Loucy (cell line): Measurements from ENCODE around the gene CAP2.

Experiments
- H2AFZ ChIP-seq: fragments of 200-600 bp; sonication (generic); 2 replicates; pipeline ENCODE4 v1.6.0; 2016; ENCODE audit warnings: antibody characterized with exemption, mild to moderate bottlenecking, low read length, moderate library complexity
- H3F3A ChIP-seq: fragments of 200-600 bp; 2 replicates; pipeline ENCODE4 v1.6.0; 2016; ENCODE audit warnings: antibody characterized with exemption, low read depth, mild to moderate bottlenecking
- H3K27me3 ChIP-seq: fragments of 200-600 bp; sonication (generic); 2 replicates; pipeline ENCODE4 v1.6.1; 2014; ENCODE audit warnings: low read length, mild to moderate bottlenecking; ENCODE audit not compliant: insufficient read depth, poor library complexity, severe bottlenecking
- H3K36me3 ChIP-seq: fragments of 200-600 bp; sonication (generic); 2 replicates; pipeline ENCODE4 v1.6.1; 2016; ENCODE audit warnings: low read length; ENCODE audit not compliant: insufficient read depth
- H3K4me1 ChIP-seq: fragments of 200-600 bp; sonication (generic); 2 replicates; pipeline ENCODE4 v1.5.1; 2014; ENCODE audit warnings: low read length, mild to moderate bottlenecking; ENCODE audit not compliant: insufficient read depth, poor library complexity, severe bottlenecking
- H3K4me2 ChIP-seq: fragments of 200-600 bp; sonication (generic); 2 replicates; pipeline ENCODE4 v1.6.0; 2014; ENCODE audit warnings: antibody characterized with exemption, low read length, low read depth, mild to moderate bottlenecking; ENCODE audit not compliant: poor library complexity, severe bottlenecking
- H3K4me3 ChIP-seq: fragments of 200-600 bp; sonication (generic); 2 replicates; pipeline ENCODE4 v1.5.1; 2014; ENCODE audit warnings: low read length, mild to moderate bottlenecking, mixed read lengths; ENCODE audit not compliant: poor library complexity, severe bottlenecking
- H3K79me2 ChIP-seq: fragments of 200-600 bp; sonication (generic); 2 replicates; pipeline ENCODE4 v1.6.1; 2014; ENCODE audit warnings: low read length; ENCODE audit not compliant: insufficient read depth
- H3K9ac ChIP-seq: fragments of 200-600 bp; sonication (generic); 2 replicates; pipeline ENCODE4 v1.6.0; 2014; ENCODE audit warnings: mild to moderate bottlenecking, low read depth, low read length, moderate library complexity; ENCODE audit not compliant: poor library complexity, severe bottlenecking
- H3K9me2 ChIP-seq: fragments of 200-600 bp; sonication (generic); replicated peaks from 2 replicates; pipeline ENCODE4 v1.6.1; 2016; ENCODE audit warnings: low read depth, low read length, mixed read lengths
- H3K9me3 ChIP-seq: fragments of 200-600 bp; sonication (generic); 2 replicates; pipeline ENCODE4 v1.6.1; 2014; ENCODE audit warnings: mild to moderate bottlenecking, antibody characterized with exemption, low read length, low read depth; ENCODE audit not compliant: insufficient read depth
- H4K20me1 ChIP-seq: fragments of 200-600 bp; sonication (generic); 2 replicates; pipeline ENCODE4 v1.6.0; 2014; ENCODE audit warnings: antibody characterized with exemption, low read length, mild to moderate bottlenecking; ENCODE audit not compliant: insufficient read depth, poor library complexity, severe bottlenecking
- EZH2phosphoT487 ChIP-seq: fragments of 200-600 bp; IDR thresholded peaks from 2 replicates; pipeline ENCODE4 v1.6.1; 2018; ENCODE audit warnings: antibody characterized with exemption, mild to moderate bottlenecking, moderate library complexity, borderline replicate concordance
- TF ChIP-seq, protein P1 (sequence below): fragments of 200-600 bp; sonication (generic); conservative IDR thresholded peaks from 2 replicates; pipeline ENCODE4 v1.5.1; 2014; ENCODE audit warnings: mild to moderate bottlenecking, antibody characterized with exemption, low read length

The CAP2 gene, protein sequence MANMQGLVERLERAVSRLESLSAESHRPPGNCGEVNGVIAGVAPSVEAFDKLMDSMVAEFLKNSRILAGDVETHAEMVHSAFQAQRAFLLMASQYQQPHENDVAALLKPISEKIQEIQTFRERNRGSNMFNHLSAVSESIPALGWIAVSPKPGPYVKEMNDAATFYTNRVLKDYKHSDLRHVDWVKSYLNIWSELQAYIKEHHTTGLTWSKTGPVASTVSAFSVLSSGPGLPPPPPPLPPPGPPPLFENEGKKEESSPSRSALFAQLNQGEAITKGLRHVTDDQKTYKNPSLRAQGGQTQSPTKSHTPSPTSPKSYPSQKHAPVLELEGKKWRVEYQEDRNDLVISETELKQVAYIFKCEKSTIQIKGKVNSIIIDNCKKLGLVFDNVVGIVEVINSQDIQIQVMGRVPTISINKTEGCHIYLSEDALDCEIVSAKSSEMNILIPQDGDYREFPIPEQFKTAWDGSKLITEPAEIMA

DNA sequence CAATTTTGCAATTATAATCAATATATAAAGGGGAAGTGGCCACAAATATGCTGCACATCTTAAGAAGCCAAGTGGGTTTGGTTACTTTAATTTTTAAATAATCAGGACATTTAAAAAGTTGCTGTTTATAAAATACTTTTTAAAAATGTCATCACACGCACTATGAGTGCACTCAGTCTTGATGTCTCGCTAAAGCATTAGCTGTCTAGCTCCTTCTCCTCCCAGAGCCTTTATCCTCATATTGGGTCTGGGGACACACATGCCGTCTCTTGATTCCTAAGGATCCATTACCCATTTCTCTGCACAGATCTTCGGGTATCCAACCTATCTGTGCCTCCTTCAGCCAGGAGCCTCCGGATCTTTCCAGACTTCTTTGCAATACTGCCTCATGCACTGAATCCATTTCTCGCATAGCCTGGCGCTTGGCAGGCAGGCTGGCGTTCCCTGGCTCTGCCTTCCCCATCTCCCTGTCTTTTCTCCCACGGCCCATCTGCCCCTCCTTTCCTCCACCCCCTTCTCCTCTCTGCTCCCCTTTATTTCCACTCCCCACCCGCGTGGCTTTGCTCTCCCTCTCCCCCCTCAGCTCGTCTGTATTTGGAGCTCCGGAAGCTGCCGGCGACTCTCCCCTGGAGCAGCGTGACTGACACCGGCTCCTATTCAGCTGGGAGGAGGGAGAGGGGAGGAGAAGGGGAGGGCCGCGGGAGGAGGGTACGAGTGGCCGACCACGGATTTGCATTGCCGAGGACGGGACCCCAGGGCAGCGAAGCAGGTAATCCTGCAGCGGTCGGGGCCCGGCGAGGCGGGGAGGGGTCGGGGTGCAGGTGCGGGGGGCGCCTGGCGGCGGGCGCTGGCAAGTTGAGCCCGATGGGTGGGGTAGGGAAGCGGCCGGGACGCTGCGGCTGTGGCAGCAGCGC lies at the start of gene CAP2:
CAP2 (plus strand) TSS at position 618 of the 914 bp plus-strand sequence. CDS start 27,961 bp downstream, outside the sequence.
- TF ChIP-seq, protein P1, sequence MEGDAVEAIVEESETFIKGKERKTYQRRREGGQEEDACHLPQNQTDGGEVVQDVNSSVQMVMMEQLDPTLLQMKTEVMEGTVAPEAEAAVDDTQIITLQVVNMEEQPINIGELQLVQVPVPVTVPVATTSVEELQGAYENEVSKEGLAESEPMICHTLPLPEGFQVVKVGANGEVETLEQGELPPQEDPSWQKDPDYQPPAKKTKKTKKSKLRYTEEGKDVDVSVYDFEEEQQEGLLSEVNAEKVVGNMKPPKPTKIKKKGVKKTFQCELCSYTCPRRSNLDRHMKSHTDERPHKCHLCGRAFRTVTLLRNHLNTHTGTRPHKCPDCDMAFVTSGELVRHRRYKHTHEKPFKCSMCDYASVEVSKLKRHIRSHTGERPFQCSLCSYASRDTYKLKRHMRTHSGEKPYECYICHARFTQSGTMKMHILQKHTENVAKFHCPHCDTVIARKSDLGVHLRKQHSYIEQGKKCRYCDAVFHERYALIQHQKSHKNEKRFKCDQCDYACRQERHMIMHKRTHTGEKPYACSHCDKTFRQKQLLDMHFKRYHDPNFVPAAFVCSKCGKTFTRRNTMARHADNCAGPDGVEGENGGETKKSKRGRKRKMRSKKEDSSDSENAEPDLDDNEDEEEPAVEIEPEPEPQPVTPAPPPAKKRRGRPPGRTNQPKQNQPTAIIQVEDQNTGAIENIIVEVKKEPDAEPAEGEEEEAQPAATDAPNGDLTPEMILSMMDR, result no peak
- no peak for TF ChIP-seq EZH2phosphoT487
- Histone ChIP-seq H3F3A (no peaks in the 10 kb centered on the region), H3K36me3 (no peaks in the 10 kb centered on the region), H3K9ac (no peak within 1 kb of the TSS), H4K20me1 (no peaks in the 10 kb centered on the region), H3K9me3 (no peaks in the 10 kb centered on the region), H3K4me2 (no peak within 1 kb of the TSS), H3K27me3 (no peaks in the 10 kb centered on the region), H3K4me1 (no peaks in the 10 kb centered on the region), H3K4me3 (no peak within 1 kb of the TSS), H3K79me2 (no peaks in the 10 kb centered on the region), H3K9me2 (no peaks in the 10 kb centered on the region), H2AFZ (no peak within 1 kb of the TSS)

DNA sequence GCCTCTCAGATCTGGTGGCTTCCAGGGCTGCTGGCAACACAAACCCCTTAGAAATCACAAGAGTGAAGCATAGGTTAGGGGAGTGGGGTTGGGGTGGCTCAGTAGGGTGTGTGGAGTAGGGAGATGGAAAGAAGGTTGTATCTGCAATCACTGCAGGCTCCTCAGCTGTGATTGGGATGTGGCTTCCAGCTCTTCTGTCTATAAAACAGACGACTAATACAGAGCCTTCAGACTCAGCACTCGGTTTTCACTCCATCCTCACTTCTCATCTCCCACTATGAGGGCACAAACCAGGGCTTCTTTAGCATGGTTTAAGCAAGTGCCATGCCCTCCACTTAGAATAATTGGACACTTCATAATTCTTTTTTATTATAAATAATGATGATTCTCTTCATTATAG lies 46.4 kb upstream of the CAP2 start:
- TF ChIP-seq, protein P1, result no peak
- TF ChIP-seq EZH2phosphoT487, result no peak
- no peaks in the 10 kb centered on the region for H3K79me2 ChIP-seq
- H3F3A ChIP-seq, result no peaks in the 10 kb centered on the region
- no peaks in the 10 kb centered on the region for H3K27me3 ChIP-seq
- H3K9me3 ChIP-seq, result no peaks in the 10 kb centered on the region
- H2AFZ ChIP-seq, result no peak overlapping the region
- no peak overlapping the region for H3K4me3 ChIP-seq
- H3K4me2 ChIP-seq, result no peak overlapping the region
- H3K9me2 ChIP-seq, result no peaks in the 10 kb centered on the region
- no peaks in the 10 kb centered on the region for H3K4me1 ChIP-seq
- H4K20me1 ChIP-seq, result no peaks in the 10 kb centered on the region
- H3K9ac ChIP-seq, result no peak overlapping the region
- no peaks in the 10 kb centered on the region for H3K36me3 ChIP-seq

DNA sequence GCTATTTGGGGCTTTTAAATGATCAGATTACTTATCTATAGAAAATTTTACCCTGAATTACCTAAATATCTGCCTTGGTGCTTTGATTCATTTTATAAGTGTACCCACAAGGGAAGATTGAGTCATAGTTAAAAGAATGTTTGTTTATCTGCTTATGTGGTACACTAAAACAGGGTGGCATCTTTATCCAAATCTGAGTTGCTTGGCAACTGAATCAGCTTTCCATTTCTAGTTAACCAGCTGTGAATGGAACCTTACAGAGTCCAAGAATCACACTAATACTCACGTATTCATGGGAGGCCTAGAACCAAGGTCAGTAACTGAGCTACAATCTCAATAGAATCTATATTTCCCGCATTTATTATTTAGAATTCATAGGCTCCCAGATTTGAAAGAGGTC lies 44.0 kb upstream of the CAP2 start:
- H3K4me2 ChIP-seq, result no peak overlapping the region
- no peaks in the 10 kb centered on the region for H3K4me1 ChIP-seq
- H3K9ac ChIP-seq, result no peak overlapping the region
- no peaks in the 10 kb centered on the region for H3K79me2 ChIP-seq
- no peaks in the 10 kb centered on the region for H4K20me1 ChIP-seq
- no peak overlapping the region for H3K4me3 ChIP-seq
- H2AFZ ChIP-seq, result no peak overlapping the region
- H3K36me3 ChIP-seq, result no peaks in the 10 kb centered on the region
- TF ChIP-seq, protein P1, result no peak
- no peak for TF ChIP-seq EZH2phosphoT487
- H3K27me3 ChIP-seq, result no peaks in the 10 kb centered on the region
- H3K9me3 ChIP-seq, result no peaks in the 10 kb centered on the region
- no peaks in the 10 kb centered on the region for H3F3A ChIP-seq
- H3K9me2 ChIP-seq, result no peaks in the 10 kb centered on the region
